WTC11 (cell line): ENCODE data around the gene ASIC1. TPM values are rescaled to one million over a fixed set of nuclear protein-coding genes. Genes with fewer than 3 reads are reported as not detected.

Experiments
- ATAC-seq: fragments of 200-7000 bp; cut with Tn5 transposase; 2 replicates; pipeline ENCODE4 v1.10.0; 2021; ENCODE audit warnings: mild to moderate bottlenecking, moderate library complexity
- CTCF ChIA-PET: fragments of 300-600 bp; sonication (Branson Sonifier 250); formaldehyde crosslinking; loops from one replicate; lab custom pipeline; 2021; ENCODE audit warnings: antibody characterized with exemption; lab: Charles Lee
- POLR2A ChIA-PET: fragments of 350-600 bp; sonication (Branson Sonifier 250); formaldehyde crosslinking; loops from one replicate; lab custom pipeline; 2021; ENCODE audit warnings: antibody characterized with exemption; lab: Charles Lee
- DNase-seq: peaks from one replicate; pipeline ENCODE4 v3.0.0; 2021; ENCODE audit warnings: low spot score
- H3K27ac Mint-ChIP-seq: 2 replicates; pipeline ENCODE4 v1.8.0; 2021; ENCODE audit warnings: mixed read lengths
- H3K27me3 Mint-ChIP-seq: 2 replicates; pipeline ENCODE4 v1.8.0; 2021; ENCODE audit warnings: low read depth, mild to moderate bottlenecking, moderate library complexity, mixed read lengths
- H3K36me3 Mint-ChIP-seq: 2 replicates; pipeline ENCODE4 v1.8.0; 2021; ENCODE audit warnings: mixed read lengths
- H3K4me1 Mint-ChIP-seq: 2 replicates; pipeline ENCODE4 v1.8.0; 2022; ENCODE audit warnings: mixed read lengths
- H3K4me3 Mint-ChIP-seq: 2 replicates; pipeline ENCODE4 v1.8.0; 2021; ENCODE audit warnings: mild to moderate bottlenecking, moderate library complexity, mixed read lengths
- H3K9me3 Mint-ChIP-seq: 2 replicates; pipeline ENCODE4 v1.8.0; 2021; ENCODE audit warnings: mixed read lengths
- ATF1 ChIP-seq: sonication (generic); formaldehyde crosslinking; IDR thresholded peaks from 2 replicates; pipeline ENCODE4 v1.8.1; 2023; ENCODE audit warnings: mild to moderate bottlenecking, moderate library complexity, missing genetic modification reagents
- CREB1 ChIP-seq: sonication (generic); formaldehyde crosslinking; IDR thresholded peaks from 2 replicates; pipeline ENCODE4 v1.8.0; 2023; ENCODE audit warnings: mild to moderate bottlenecking, missing genetic modification reagents
- IRF2 ChIP-seq: sonication (generic); formaldehyde crosslinking; IDR thresholded peaks from 2 replicates; pipeline ENCODE4 v1.8.0; 2022; ENCODE audit warnings: low read depth, missing genetic modification reagents, borderline replicate concordance
- KAT7 ChIP-seq: sonication (generic); formaldehyde crosslinking; IDR thresholded peaks from 2 replicates; pipeline ENCODE4 v1.8.1; 2023; ENCODE audit warnings: missing genetic modification reagents, mild to moderate bottlenecking, borderline replicate concordance
- MLX ChIP-seq: sonication (generic); formaldehyde crosslinking; IDR thresholded peaks from 2 replicates; pipeline ENCODE4 v1.8.1; 2023; ENCODE audit warnings: mild to moderate bottlenecking, missing genetic modification reagents, moderate library complexity
- NFYB ChIP-seq: sonication (generic); formaldehyde crosslinking; conservative IDR thresholded peaks from 2 replicates; pipeline ENCODE4 v1.8.0; 2022; ENCODE audit warnings: low read depth, missing genetic modification reagents
- NR2C2 ChIP-seq: sonication (generic); formaldehyde crosslinking; IDR thresholded peaks from 2 replicates; pipeline ENCODE4 v1.8.0; 2022; ENCODE audit warnings: mild to moderate bottlenecking, missing genetic modification reagents
- RELA ChIP-seq: sonication (generic); formaldehyde crosslinking; IDR thresholded peaks from 2 replicates; pipeline ENCODE4 v1.8.1; 2022; ENCODE audit warnings: missing genetic modification reagents, mild to moderate bottlenecking, borderline replicate concordance
- SMAD3 ChIP-seq: sonication (generic); formaldehyde crosslinking; IDR thresholded peaks from 2 replicates; pipeline ENCODE4 v1.8.0; 2022; ENCODE audit warnings: missing genetic modification reagents, mild to moderate bottlenecking, borderline replicate concordance
- TP53 ChIP-seq: sonication (generic); formaldehyde crosslinking; IDR thresholded peaks from 2 replicates; pipeline ENCODE4 v1.8.1; 2023; ENCODE audit warnings: mild to moderate bottlenecking, missing genetic modification reagents
- ZBTB43 ChIP-seq: sonication (generic); formaldehyde crosslinking; IDR thresholded peaks from 2 replicates; pipeline ENCODE4 v1.8.1; 2023; ENCODE audit warnings: mild to moderate bottlenecking, missing genetic modification reagents
- ZNF138 ChIP-seq: sonication (generic); formaldehyde crosslinking; conservative IDR thresholded peaks from 2 replicates; pipeline ENCODE4 v1.8.1; 2022; ENCODE audit warnings: mild to moderate bottlenecking, moderate library complexity, missing genetic modification reagents
- ZNF425 ChIP-seq: fragments of 250-450 bp; sonication (Bioruptor Pico); conservative IDR thresholded peaks from 2 replicates; pipeline ENCODE4 v1.9.0; 2021; ENCODE audit warnings: mild to moderate bottlenecking
- total RNA-seq: library from RNA; stranded (reverse); gene quantifications from 3 replicates; pipeline ENCODE4 v1.2.3, GENCODE V29; 2021
- TF ChIP-seq, protein P1 (sequence below): fragments of 250-450 bp; sonication (Bioruptor Pico); IDR thresholded peaks from 2 replicates; pipeline ENCODE4 v1.9.0; 2021; ENCODE audit warnings: mild to moderate bottlenecking
- TF ChIP-seq, protein P2 (sequence below): sonication (generic); formaldehyde crosslinking; IDR thresholded peaks from 2 replicates; pipeline ENCODE4 v1.8.1; 2023; ENCODE audit warnings: mild to moderate bottlenecking, missing genetic modification reagents, borderline replicate concordance
- TF ChIP-seq, protein P3 (sequence below): fragments of 250-450 bp; sonication (Bioruptor Pico); IDR thresholded peaks from 2 replicates; pipeline ENCODE4 v1.8.0; 2021; ENCODE audit warnings: mild to moderate bottlenecking

The ASIC1 gene
- total RNA-seq, 1 experiment from 2014 or later, result 4.9 TPM

GRCh38 chr12:50041062-50041860 is 16.1 kb upstream of the ASIC1 start:
- POLR2A ChIA-PET, result interaction anchor here (0.6 kb wide), 1 partner anchor 9 kb away, joined by 4 read pairs; no protein-coding TSS in a partner anchor
- ATAC-seq (no peak), DNase-seq (no peak)
- no peak overlapping the region for H3K27ac Mint-ChIP-seq
- H3K27me3 Mint-ChIP-seq, result peaks cover 15% of the 10 kb centered on the region; the same call in 1 of the 2 replicates
- H3K4me1 Mint-ChIP-seq, result peaks cover 3% of the 10 kb centered on the region; the same call in 1 of the 2 replicates
- H3K4me3 Mint-ChIP-seq, result no peak overlapping the region
- CTCF ChIA-PET, result interaction anchor here (7.0 to 7.1 kb wide), 2 partner anchors 14 to 28 kb away, joined by 120 to 141 read pairs; no protein-coding TSS in a partner anchor
- H3K36me3 Mint-ChIP-seq, result no peaks in the 10 kb centered on the region
- TF ChIP-seq, protein P1, sequence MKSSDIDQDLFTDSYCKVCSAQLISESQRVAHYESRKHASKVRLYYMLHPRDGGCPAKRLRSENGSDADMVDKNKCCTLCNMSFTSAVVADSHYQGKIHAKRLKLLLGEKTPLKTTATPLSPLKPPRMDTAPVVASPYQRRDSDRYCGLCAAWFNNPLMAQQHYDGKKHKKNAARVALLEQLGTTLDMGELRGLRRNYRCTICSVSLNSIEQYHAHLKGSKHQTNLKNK, result no peak
- TF ChIP-seq, protein P2, sequence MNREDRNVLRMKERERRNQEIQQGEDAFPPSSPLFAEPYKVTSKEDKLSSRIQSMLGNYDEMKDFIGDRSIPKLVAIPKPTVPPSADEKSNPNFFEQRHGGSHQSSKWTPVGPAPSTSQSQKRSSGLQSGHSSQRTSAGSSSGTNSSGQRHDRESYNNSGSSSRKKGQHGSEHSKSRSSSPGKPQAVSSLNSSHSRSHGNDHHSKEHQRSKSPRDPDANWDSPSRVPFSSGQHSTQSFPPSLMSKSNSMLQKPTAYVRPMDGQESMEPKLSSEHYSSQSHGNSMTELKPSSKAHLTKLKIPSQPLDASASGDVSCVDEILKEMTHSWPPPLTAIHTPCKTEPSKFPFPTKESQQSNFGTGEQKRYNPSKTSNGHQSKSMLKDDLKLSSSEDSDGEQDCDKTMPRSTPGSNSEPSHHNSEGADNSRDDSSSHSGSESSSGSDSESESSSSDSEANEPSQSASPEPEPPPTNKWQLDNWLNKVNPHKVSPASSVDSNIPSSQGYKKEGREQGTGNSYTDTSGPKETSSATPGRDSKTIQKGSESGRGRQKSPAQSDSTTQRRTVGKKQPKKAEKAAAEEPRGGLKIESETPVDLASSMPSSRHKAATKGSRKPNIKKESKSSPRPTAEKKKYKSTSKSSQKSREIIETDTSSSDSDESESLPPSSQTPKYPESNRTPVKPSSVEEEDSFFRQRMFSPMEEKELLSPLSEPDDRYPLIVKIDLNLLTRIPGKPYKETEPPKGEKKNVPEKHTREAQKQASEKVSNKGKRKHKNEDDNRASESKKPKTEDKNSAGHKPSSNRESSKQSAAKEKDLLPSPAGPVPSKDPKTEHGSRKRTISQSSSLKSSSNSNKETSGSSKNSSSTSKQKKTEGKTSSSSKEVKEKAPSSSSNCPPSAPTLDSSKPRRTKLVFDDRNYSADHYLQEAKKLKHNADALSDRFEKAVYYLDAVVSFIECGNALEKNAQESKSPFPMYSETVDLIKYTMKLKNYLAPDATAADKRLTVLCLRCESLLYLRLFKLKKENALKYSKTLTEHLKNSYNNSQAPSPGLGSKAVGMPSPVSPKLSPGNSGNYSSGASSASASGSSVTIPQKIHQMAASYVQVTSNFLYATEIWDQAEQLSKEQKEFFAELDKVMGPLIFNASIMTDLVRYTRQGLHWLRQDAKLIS (CRISPR knock-in tag), result no peak
- TF ChIP-seq CREB1 (CRISPR knock-in tag) (no peak), KAT7 (no peak), ATF1 (CRISPR knock-in tag) (no peak), IRF2 (CRISPR knock-in tag) (no peak), NFYB (CRISPR knock-in tag) (no peak), ZNF138 (CRISPR knock-in tag) (no peak), SMAD3 (CRISPR knock-in tag) (no peak), NR2C2 (CRISPR knock-in tag) (no peak), ZNF425 (CRISPR knock-in tag) (no peak), RELA (CRISPR knock-in tag) (no peak), ZBTB43 (no peak), MLX (CRISPR knock-in tag) (no peak), TP53 (CRISPR knock-in tag) (no peak)
- TF ChIP-seq, protein P3, sequence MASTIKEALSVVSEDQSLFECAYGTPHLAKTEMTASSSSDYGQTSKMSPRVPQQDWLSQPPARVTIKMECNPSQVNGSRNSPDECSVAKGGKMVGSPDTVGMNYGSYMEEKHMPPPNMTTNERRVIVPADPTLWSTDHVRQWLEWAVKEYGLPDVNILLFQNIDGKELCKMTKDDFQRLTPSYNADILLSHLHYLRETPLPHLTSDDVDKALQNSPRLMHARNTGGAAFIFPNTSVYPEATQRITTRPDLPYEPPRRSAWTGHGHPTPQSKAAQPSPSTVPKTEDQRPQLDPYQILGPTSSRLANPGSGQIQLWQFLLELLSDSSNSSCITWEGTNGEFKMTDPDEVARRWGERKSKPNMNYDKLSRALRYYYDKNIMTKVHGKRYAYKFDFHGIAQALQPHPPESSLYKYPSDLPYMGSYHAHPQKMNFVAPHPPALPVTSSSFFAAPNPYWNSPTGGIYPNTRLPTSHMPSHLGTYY (CRISPR knock-in tag), result no peak
- H3K9me3 Mint-ChIP-seq, result no peaks in the 10 kb centered on the region
